RWPE1 (cell line): ENCODE data around the gene ZNF668.

Source experiments
- CTCF ChIA-PET: fragments of 350-600 bp; sonication (Branson Sonifier 250); formaldehyde crosslinking; extraction: SDS; loops from one replicate; lab custom pipeline; 2021; lab: Yijun Ruan, JAX
- POLR2A ChIA-PET: fragments of 400-600 bp; formaldehyde crosslinking; extraction: SDS; loops from one replicate; lab custom pipeline; 2020; ENCODE audit warnings: antibody characterized with exemption; ENCODE audit not compliant: low non-redundant PET; lab: Yijun Ruan, JAX
- DNase-seq: peaks from one replicate; pipeline ENCODE4 v3.0.0; 2012; ENCODE audit warnings: low spot score
- H3K27ac ChIP-seq: fragments of 450-650 bp; 2 replicates; pipeline ENCODE4 v1.5.1; 2017
- CTCF ChIP-seq: fragments of 450-650 bp; conservative IDR thresholded peaks from 2 replicates; pipeline ENCODE4 v1.5.1; 2017; ENCODE audit warnings: low read depth, mild to moderate bottlenecking

ZNF668 gene

DNA sequence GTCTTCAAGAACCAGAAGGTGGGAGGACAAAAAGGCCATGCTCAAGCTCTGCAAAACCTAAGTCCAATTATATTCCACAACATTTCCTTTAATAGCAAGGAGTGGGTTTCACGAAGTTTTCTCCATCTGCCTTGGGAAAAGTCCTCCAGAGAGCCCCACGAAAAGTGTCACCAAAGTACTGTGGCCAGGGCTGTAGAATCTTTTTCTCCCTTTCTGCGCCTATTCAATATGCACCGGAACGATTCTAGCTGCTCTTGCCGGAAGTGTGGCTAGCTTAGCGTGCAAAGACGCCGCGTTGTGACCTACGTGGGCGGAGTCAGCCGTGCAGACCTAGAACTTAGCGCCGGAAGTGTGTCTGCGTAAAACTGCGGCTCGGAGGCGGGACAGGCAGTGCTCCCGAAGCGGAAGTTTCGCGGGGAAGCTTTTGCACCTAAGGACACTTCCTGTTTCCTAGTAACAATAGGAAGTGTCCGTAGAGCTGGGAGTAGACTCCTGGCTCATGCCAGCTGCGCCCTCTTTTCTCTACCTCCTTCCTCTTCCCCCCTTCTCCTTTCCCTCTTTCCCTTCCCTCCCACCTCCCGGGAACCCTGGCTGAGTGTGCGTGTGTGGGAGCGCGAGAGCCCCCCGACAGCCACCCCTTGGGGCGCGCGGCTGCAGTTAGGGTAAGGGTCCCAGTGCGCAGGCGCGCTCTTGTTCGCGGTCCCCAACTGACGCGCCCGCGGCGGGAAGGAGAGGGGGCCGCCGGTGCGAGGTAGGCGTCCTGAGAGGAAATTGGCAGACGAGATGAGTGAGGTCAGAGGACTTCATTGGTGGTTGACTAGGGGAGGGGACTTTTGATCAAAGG, at the start of gene ZNF668, which contains the start of gene ZNF646:
ZNF668 (minus strand) TSS at position 271 of the 844 bp plus-strand sequence. CDS start 9,781 bp downstream, outside the sequence.
ZNF646 (plus strand) TSS at position 453 of the 844 bp plus-strand sequence. CDS start 1,903 bp downstream, outside the sequence.
- TF ChIP-seq CTCF = no peak
- ChIA-PET CTCF (interaction anchor here (0.9 to 2.0 kb wide), 2 partner anchors 68 to 89 kb away, joined by 4 to 10 read pairs; partner anchors contain the start of gene HSD3B7), POLR2A (interaction anchor here (0.6 to 1.4 kb wide), 3 partner anchors 10 to 72 kb away, joined by 3 to 22 read pairs (median 3); no protein-coding TSS in a partner anchor)
- H3K27ac ChIP-seq = peak within 1 kb of the TSS; percentile 93
- DNase-seq = peak; percentile 96

GRCh38 chr16:31120129-31120528, 46.1 kb upstream of the ZNF668 start:
- TF ChIP-seq CTCF = no peak
- POLR2A ChIA-PET = no interaction called here
- no peak for DNase-seq
- CTCF ChIA-PET = interaction anchor here (0.6 to 1.5 kb wide), 5 partner anchors 21 to 166 kb away, joined by 3 to 7 read pairs (median 4); no protein-coding TSS in a partner anchor
- peak overlapping the region; percentile 92 for H3K27ac ChIP-seq

GRCh38 chr16:31118223-31119155, 44.4 kb upstream of the ZNF668 start:
- DNase-seq = peak; percentile 69
- TF ChIP-seq CTCF = no peak
- POLR2A ChIA-PET = interaction anchor here (0.5 to 1.7 kb wide), 7 partner anchors 10 to 29 kb away, joined by 3 to 15 read pairs (median 5); partner anchors contain the start of gene PRSS8
- CTCF ChIA-PET = interaction anchor here (0.7 to 1.4 kb wide), 5 partner anchors 19 to 333 kb away, joined by 3 to 7 read pairs (median 3); no protein-coding TSS in a partner anchor
- H3K27ac ChIP-seq = peak overlapping the region; percentile 92

DNA sequence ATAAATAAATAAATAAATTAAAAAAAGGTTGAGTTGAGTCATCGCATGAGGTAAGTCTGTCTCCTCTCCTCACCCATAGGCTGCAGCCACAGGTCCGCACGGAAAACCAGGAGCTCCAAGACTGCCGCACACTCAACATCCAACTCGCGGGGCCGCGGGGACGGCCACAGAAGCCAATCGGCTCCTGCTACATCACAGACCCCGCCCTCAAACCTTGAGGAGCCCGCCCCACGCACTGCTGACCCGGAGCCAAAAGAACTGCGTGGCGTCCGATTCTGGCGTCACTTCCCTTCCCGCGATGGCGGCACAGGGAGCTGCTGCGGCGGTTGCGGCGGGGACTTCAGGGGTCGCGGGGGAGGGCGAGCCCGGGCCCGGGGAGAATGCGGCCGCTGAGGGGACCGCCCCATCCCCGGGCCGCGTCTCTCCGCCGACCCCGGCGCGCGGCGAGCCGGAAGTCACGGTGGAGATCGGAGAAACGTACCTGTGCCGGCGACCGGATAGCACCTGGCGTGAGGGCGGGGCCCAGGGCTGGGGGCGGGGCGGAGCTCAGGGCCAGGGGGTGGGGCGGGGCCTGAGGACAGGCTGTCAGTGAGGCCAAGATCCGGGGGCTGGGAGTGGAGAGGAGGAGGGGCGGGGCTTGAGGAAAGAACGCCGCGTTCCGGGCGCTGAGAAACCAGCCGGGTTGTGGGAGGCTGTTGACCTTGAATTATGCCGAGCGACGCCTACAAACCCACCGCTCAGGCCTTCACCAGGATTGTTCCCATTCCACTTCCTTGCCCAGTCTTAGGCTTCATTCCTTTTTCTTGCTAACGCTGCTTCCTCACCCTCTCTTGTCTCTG, 43.6 kb upstream of the ZNF668 start, which contains the start of gene KAT8:
KAT8 (plus strand) TSS at position 281 of the 839 bp plus-strand sequence; CDS start at position 299, 18 bp downstream.
- H3K27ac ChIP-seq = peak within 1 kb of the TSS; percentile 92
- ChIA-PET POLR2A (interaction anchor here (0.5 to 1.7 kb wide), 12 partner anchors 11 to 340 kb away, joined by 3 to 15 read pairs (median 4); partner anchors contain the start of gene PRSS8), CTCF (interaction anchor here (0.6 to 1.4 kb wide), 3 partner anchors 25 to 467 kb away, joined by 3 to 7 read pairs (median 5); partner anchors contain the start of gene PRR14)
- TF ChIP-seq CTCF = no peak
- peak; percentile 98 for DNase-seq

GRCh38 chr16:31114468-31114867, 40.4 kb upstream of the ZNF668 start:
- POLR2A ChIA-PET = no interaction called here
- peak overlapping the region; percentile 92 for H3K27ac ChIP-seq
- no peak for DNase-seq
- CTCF ChIA-PET = interaction anchor here (0.7 to 1.1 kb wide), 2 partner anchors 28 to 172 kb away, joined by 3 to 7 read pairs; no protein-coding TSS in a partner anchor
- no peak for TF ChIP-seq CTCF
